HG02678 (cell line): Measurements from ENCODE around the gene STAT4.

Experiments
- ATAC-seq: cut with Tn5 transposase; IDR thresholded peaks from one replicate; pipeline ENCODE4 v1.9.1; 2021; ENCODE audit warnings: mild to moderate bottlenecking, moderate library complexity; ENCODE audit not compliant: unreplicated experiment

STAT4 gene

GRCh38 chr2:191103774-191104173, 47.0 kb downstream of the STAT4 start:
- no peak for ATAC-seq

GRCh38 chr2:191100216-191100615, 50.6 kb downstream of the STAT4 start:
- no peak for ATAC-seq

- ATAC-seq = no peak
These were observed 63.5 kb downstream of the STAT4 start for GRCh38 chr2:191087311-191087710.

GRCh38 chr2:191086706-191087105, 64.1 kb downstream of the STAT4 start:
- no peak for ATAC-seq

- ATAC-seq = no peak
These were observed 67.3 kb downstream of the STAT4 start for GRCh38 chr2:191083540-191083939.

GRCh38 chr2:191082321-191082720, 68.5 kb downstream of the STAT4 start:
- no peak for ATAC-seq

- no peak for ATAC-seq
These were observed 69.2 kb downstream of the STAT4 start for GRCh38 chr2:191081411-191082155.

GRCh38 chr2:191078165-191078867, 72.5 kb downstream of the STAT4 start:
- no peak for ATAC-seq

- ATAC-seq = no peak
These were observed 80.5 kb downstream of the STAT4 start for GRCh38 chr2:191070276-191070675.

GRCh38 chr2:191069606-191070005, 81.2 kb downstream of the STAT4 start:
- no peak for ATAC-seq

- no peak for ATAC-seq
These were observed 83.9 kb downstream of the STAT4 start for GRCh38 chr2:191066919-191067233.

- no peak for ATAC-seq
These were observed 84.4 kb downstream of the STAT4 start for GRCh38 chr2:191066197-191066918.

- ATAC-seq = no peak
These were observed 85.0 kb downstream of the STAT4 start for GRCh38 chr2:191065785-191066184.

GRCh38 chr2:191064590-191064989, 86.2 kb downstream of the STAT4 start:
- no peak for ATAC-seq

GRCh38 chr2:191063584-191063983, 87.2 kb downstream of the STAT4 start:
- no peak for ATAC-seq

- ATAC-seq = no peak
These were observed 89.3 kb downstream of the STAT4 start for GRCh38 chr2:191061381-191061980.

- no peak for ATAC-seq
These were observed 91.5 kb downstream of the STAT4 start for GRCh38 chr2:191059308-191059707.

GRCh38 chr2:191056228-191056627, 94.6 kb downstream of the STAT4 start:
- no peak for ATAC-seq

GRCh38 chr2:191053256-191053655, 97.5 kb downstream of the STAT4 start:
- no peak for ATAC-seq

- ATAC-seq = peak; percentile 45
These were observed 98.7 kb downstream of the STAT4 start for GRCh38 chr2:191051825-191052778.
